H1 (cell line): ENCODE measurements around the gene RASA4B. TPM values are rescaled to one million over a fixed set of nuclear protein-coding genes. Genes with fewer than 3 reads are reported as not detected.
"Not testable (repeated sequence)": the region's sequence is repeated elsewhere in the genome, so short reads cannot be mapped to it uniquely, and the experiment has no call there.

Source experiments
- CTCF ChIA-PET: fragments of 300-600 bp; sonication (Branson Sonifier 250); formaldehyde crosslinking; loops from one replicate; lab custom pipeline; 2021; ENCODE audit not compliant: partially characterized antibody; lab: Charles Lee
- POLR2A ChIA-PET: fragments of 300-600 bp; sonication (Branson Sonifier 250); formaldehyde crosslinking; loops from one replicate; lab custom pipeline; 2021; ENCODE audit warnings: inconsistent platforms; ENCODE audit not compliant: partially characterized antibody; lab: Charles Lee
- DNase-seq, 2 experiments: peaks; one replicate each; pipeline versions ENCODE4 v3.0.0 to v3.0.0-alpha.2; 2010 to 2022; ENCODE audit warnings: low spot score in 2 of 2, low read depth in 1 of 2, mixed read lengths in 1 of 2
- FAIRE-seq: peaks from 2 replicates; lab custom pipeline; 2011; peaks lifted over from hg19 to GRCh38; lab: Jason Lieb, UNC
- H2AFZ ChIP-seq: 2 replicates; pipeline ENCODE4 v1.8.1; 2012; ENCODE audit warnings: low read length, inconsistent platforms
- H2AK5ac ChIP-seq: 2 replicates; pipeline ENCODE4 v1.6.1; 2013; ENCODE audit warnings: low read depth, low read length
- H2BK120ac ChIP-seq: replicated peaks from 2 replicates; pipeline ENCODE3; 2013; ENCODE audit warnings: low read depth, low read length, inconsistent platforms
- H2BK12ac ChIP-seq: 2 replicates; pipeline ENCODE4 v1.6.1; 2013; ENCODE audit warnings: low read depth, low read length
- H2BK15ac ChIP-seq: 2 replicates; pipeline ENCODE4 v1.6.1; 2013; ENCODE audit warnings: low read length
- H2BK20ac ChIP-seq: 2 replicates; pipeline ENCODE4 v1.6.1; 2013; ENCODE audit warnings: low read length
- H2BK5ac ChIP-seq: 2 replicates; pipeline ENCODE4 v1.6.1; 2013; ENCODE audit warnings: low read depth, low read length
- H3K14ac ChIP-seq: 2 replicates; pipeline ENCODE4 v1.6.1; 2013; ENCODE audit warnings: inconsistent platforms; ENCODE audit not compliant: insufficient read length
- H3K18ac ChIP-seq: 2 replicates; pipeline ENCODE4 v1.6.1; 2013; ENCODE audit warnings: low read length; ENCODE audit errors: extremely low read depth
- H3K23ac ChIP-seq: 2 replicates; pipeline ENCODE4 v1.6.1; 2013; ENCODE audit warnings: inconsistent platforms; ENCODE audit not compliant: insufficient read length
- H3K23me2 ChIP-seq: 2 replicates; pipeline ENCODE4 v1.6.1; 2013; ENCODE audit warnings: low read depth, low read length
- H3K27ac ChIP-seq: 2 replicates; pipeline ENCODE4 v1.6.1; 2011; ENCODE audit warnings: low read depth, low read length, inconsistent platforms
- H3K27me3 ChIP-seq, 4 experiments: replicated peaks in 1 of 4; 1 replicate in 1 of 4; 2 replicates in 3 of 4; pipeline versions ENCODE4 v1.6.1 to v1.8.1; 2011 to 2013; ENCODE audit warnings: low read length in 3 of 4, mild to moderate bottlenecking in 3 of 4, inconsistent platforms in 2 of 4, mixed read lengths in 2 of 4, moderate library complexity in 1 of 4; ENCODE audit not compliant: control insufficient read depth in 3 of 4, insufficient read depth in 3 of 4; ENCODE audit errors: extremely low read depth in 1 of 4
- H3K36me3 ChIP-seq, 4 experiments: 2 replicates each; pipeline versions ENCODE4 v1.6.1 to v1.8.1; 2011 to 2013; ENCODE audit warnings: mild to moderate bottlenecking in 4 of 4, low read length in 3 of 4, moderate library complexity in 2 of 4, control low read depth in 1 of 4, inconsistent platforms in 1 of 4; ENCODE audit not compliant: insufficient read depth in 4 of 4, control insufficient read depth in 2 of 4
- H3K4ac ChIP-seq: replicated peaks from 2 replicates; pipeline ENCODE3; 2013; ENCODE audit warnings: low read length, low read depth, mixed read lengths, inconsistent platforms; ENCODE audit not compliant: insufficient read length
- H3K4me1 ChIP-seq, 4 experiments: replicated peaks in 1 of 4; 1 replicate in 1 of 4; 2 replicates in 3 of 4; pipeline versions ENCODE4 v1.6.1 to v1.8.1; 2011 to 2013; ENCODE audit warnings: low read length in 3 of 4, inconsistent platforms in 2 of 4, mixed read lengths in 1 of 4; ENCODE audit not compliant: insufficient read depth in 4 of 4, control insufficient read depth in 3 of 4
- H3K4me2 ChIP-seq, 2 experiments: 2 replicates each; pipeline versions ENCODE4 v1.6.1 to v1.8.1; 2011 to 2013; ENCODE audit warnings: low read depth in 2 of 2, low read length in 2 of 2, control low read depth in 1 of 2, inconsistent platforms in 1 of 2, mild to moderate bottlenecking in 1 of 2; ENCODE audit not compliant: insufficient read depth in 1 of 2
- H3K4me3 ChIP-seq, 4 experiments: fragments of 200-600, 300-600 bp in 1 of 4; sonication (generic), shearing (Covaris generic), sonication (Bioruptor Twin) in 1 of 4; 2 replicates each; pipeline versions ENCODE4 v1.5.1 to v1.8.1; 2011 to 2016; ENCODE audit warnings: low read length in 4 of 4, low read depth in 3 of 4, control low read depth in 2 of 4, inconsistent platforms in 2 of 4, mild to moderate bottlenecking in 2 of 4, mixed read lengths in 1 of 4, moderate library complexity in 1 of 4; ENCODE audit not compliant: insufficient read depth in 2 of 4; ENCODE audit errors: extremely low read depth in 1 of 4
- H3K56ac ChIP-seq: replicated peaks from 2 replicates; pipeline ENCODE3; 2013; ENCODE audit warnings: low read depth, mild to moderate bottlenecking, mixed read lengths, low read length, inconsistent platforms; ENCODE audit not compliant: insufficient read length
- H3K79me1 ChIP-seq: 2 replicates; pipeline ENCODE4 v1.6.1; 2013; ENCODE audit warnings: low read depth, low read length, control low read depth
- H3K79me2 ChIP-seq, 2 experiments: 2 replicates each; pipeline versions ENCODE4 v1.6.1 to v1.8.1; 2012 to 2013; ENCODE audit warnings: low read length in 2 of 2, mild to moderate bottlenecking in 2 of 2, inconsistent platforms in 1 of 2; ENCODE audit not compliant: insufficient read depth in 2 of 2, control insufficient read depth in 1 of 2
- H3K9ac ChIP-seq, 4 experiments: replicated peaks in 1 of 4; 1 replicate in 1 of 4; 2 replicates in 3 of 4; pipeline versions ENCODE4 v1.6.1 to v1.8.1; 2011 to 2013; ENCODE audit warnings: low read depth in 3 of 4, low read length in 3 of 4, control low read depth in 2 of 4, mild to moderate bottlenecking in 2 of 4, moderate library complexity in 2 of 4, inconsistent platforms in 1 of 4; ENCODE audit errors: extremely low read depth in 1 of 4
- H3K9me3 ChIP-seq, 2 experiments: 2 replicates each; pipeline versions ENCODE4 v1.6.1 to v1.8.1; 2012 to 2013; ENCODE audit warnings: mild to moderate bottlenecking in 2 of 2, moderate library complexity in 2 of 2, control low read depth in 1 of 2, inconsistent platforms in 1 of 2, low read depth in 1 of 2, low read length in 1 of 2, mixed read lengths in 1 of 2; ENCODE audit not compliant: insufficient read depth in 2 of 2
- H4K20me1 ChIP-seq, 2 experiments: replicated peaks in 1 of 2; 2 replicates each; pipeline versions ENCODE3 to v1.8.1; 2011 to 2013; ENCODE audit warnings: inconsistent platforms in 2 of 2, low read length in 2 of 2, mild to moderate bottlenecking in 1 of 2; ENCODE audit not compliant: insufficient read depth in 2 of 2, control insufficient read depth in 1 of 2
- H4K5ac ChIP-seq: 2 replicates; pipeline ENCODE4 v1.6.1; 2013; ENCODE audit warnings: low read length, low read depth, mixed read lengths, inconsistent platforms; ENCODE audit not compliant: insufficient read length
- H4K8ac ChIP-seq: 2 replicates; pipeline ENCODE4 v1.8.0; 2013; ENCODE audit warnings: mild to moderate bottlenecking, moderate library complexity, low read length, inconsistent platforms; ENCODE audit not compliant: insufficient read depth; ENCODE audit errors: extremely low read depth
- H4K91ac ChIP-seq: replicated peaks from 2 replicates; pipeline ENCODE3; 2013; ENCODE audit warnings: low read length, mixed read lengths, inconsistent platforms; ENCODE audit not compliant: insufficient read length
- WGBS, 2 experiments: shearing (Covaris generic) in 1 of 2; methylation state at CpG; one replicate each; pipeline versions ENCODE4 v1.1.6 to v1.1.7; 2013 to 2015; ENCODE audit warnings: low lambda C conversion rate in 2 of 2, mixed read lengths in 2 of 2, inconsistent platforms in 1 of 2, low coverage in 1 of 2, missing lambda C conversion rate in 1 of 2; ENCODE audit not compliant: insufficient replicate concordance in 2 of 2, insufficient coverage in 1 of 2, insufficient read length in 1 of 2; ENCODE audit errors: extremely low coverage in 1 of 2, missing lambda C conversion rate in 1 of 2; 5-methylcytosine and 5-hydroxymethylcytosine counted together
- polyA plus RNA-seq, 7 experiments: library from polyadenylated mRNA; depleted of rRNA in 3 of 7; stranded (reverse) in 5 of 7; unstranded in 2 of 7; fragments of >200 nt in 5 of 7; fragments of 200-250 nt in 2 of 7; gene quantifications; 1 replicate in 5 of 7; 2 replicates in 1 of 7; 4 replicates in 1 of 7; pipeline versions ENCODE4 v1.2.1 to v1.2.3, GENCODE V29; 2011 to 2013; ENCODE audit warnings: missing spikeins in 2 of 7, mixed read lengths in 2 of 7
- total RNA-seq: library from RNA; stranded (reverse); fragmentation: NEBNext Ultra II Directional; extraction: Animal tissue kit (Norgen Biotek cat#: 25700); gene quantifications from 2 replicates; pipeline ENCODE4 v1.2.1, GENCODE V29; 2021

The RASA4B gene
- total and polyA plus RNA-seq, 2 of the 8 experiments (the other 6 are each of a cell fraction or from before 2014, with no cell fraction given), result 3.4 to 6.7 TPM

DNA sequence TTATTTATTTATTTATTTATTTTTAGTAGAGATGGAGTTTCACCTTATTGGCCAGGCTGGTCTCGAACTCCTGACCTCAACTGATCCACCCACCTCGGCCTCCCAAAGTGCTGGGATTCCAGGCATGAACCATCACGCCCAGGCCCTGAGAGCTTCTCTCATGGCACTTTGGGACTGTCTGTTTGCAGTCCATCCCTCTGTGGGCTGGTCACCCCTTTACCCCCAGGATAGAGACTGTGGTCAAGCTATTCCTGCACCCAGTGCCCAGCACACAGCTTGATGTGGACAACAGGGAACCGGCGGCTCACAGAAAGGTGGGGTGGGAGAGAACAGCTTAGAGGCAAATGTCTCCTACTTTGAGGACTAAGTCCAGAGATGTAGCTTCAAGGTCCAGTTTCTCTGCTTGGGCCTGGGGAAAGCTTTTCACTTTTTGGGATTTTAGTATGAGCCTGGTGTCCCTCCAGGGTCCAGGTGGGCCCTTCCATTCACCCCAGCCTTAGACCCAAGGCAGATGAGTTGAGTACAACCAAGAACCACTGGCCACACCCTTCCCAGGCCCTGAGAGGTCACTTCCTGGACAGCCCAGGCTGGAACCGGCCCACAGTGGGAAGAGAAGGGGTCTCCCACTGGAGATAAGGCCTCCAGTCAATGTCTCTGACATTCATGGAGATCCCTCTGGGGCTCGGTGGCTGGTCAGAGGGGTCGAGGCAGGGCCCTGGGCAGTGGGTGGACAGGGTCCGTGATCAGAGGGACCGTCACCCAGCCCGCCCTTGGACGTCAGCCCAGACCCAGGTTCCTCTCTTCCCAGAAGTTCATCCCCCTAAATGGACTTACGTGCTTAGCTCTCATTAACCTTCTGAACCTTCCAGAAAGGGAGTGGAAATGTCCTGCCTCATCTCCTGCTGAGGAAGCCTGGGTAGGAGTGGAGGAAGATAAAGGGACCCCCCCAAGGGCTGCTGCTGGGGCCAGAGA, 10.5 kb upstream of the RASA4B start:
- H4K5ac ChIP-seq, H3K23me2 ChIP-seq, H3K4me1 ChIP-seq, H2BK5ac ChIP-seq, H3K4ac ChIP-seq, H2BK12ac ChIP-seq, H4K91ac ChIP-seq, CTCF ChIA-PET, H3K36me3 ChIP-seq, H3K27me3 ChIP-seq, H3K79me2 ChIP-seq, FAIRE-seq, POLR2A ChIA-PET, H3K79me1 ChIP-seq, H3K4me3 ChIP-seq, H3K18ac ChIP-seq, H3K14ac ChIP-seq, H3K9ac ChIP-seq, H2BK120ac ChIP-seq, H4K20me1 ChIP-seq, H3K4me2 ChIP-seq, H2AK5ac ChIP-seq, H3K23ac ChIP-seq, H3K27ac ChIP-seq, H2BK20ac ChIP-seq, H2BK15ac ChIP-seq, H2AFZ ChIP-seq, H4K8ac ChIP-seq, H3K9me3 ChIP-seq, H3K56ac ChIP-seq: not testable (repeated sequence)
- 92% methylated on average over 5 of the region's 13 CpGs; no CpG with 5 or more reads in 1 of the 2 experiments for WGBS, 2 experiments
- peak in 1 of 2 experiments; percentile 54 for DNase-seq
